ENCODE measurements around the gene POLR1F. TPM values are rescaled to one million over a fixed set of nuclear protein-coding genes. Genes with fewer than 3 reads are reported as not detected.

Gene POLR1F
- total RNA-seq, 2 donors from 2014 or later = 8.6 to 9.3 TPM

DNA sequence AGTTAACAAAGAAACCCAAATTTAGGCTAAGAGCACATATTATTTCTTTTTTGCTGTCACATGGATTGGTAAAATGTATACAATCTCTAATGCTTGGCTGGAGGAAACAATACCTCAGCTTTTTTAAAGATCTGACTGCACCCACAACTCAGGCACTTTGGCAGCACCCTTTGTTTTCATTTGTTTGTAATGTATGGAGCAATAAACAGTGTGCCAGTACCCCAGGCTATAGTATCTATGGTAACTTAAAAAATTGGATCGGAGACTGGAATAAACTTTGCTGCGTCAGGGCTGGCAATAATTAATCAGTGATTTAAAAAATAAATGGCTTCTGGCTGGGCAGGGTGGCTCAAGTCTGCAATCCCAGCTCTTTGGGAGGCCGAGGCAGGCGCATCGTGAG, 27.2 kb downstream of the POLR1F start:
- WGBS, 2 donors = 79 to 84% methylated on average over 5 of the region's 5 CpGs
- no peaks in the 10 kb centered on the region for H3K27me3 ChIP-seq
- no peaks in the 10 kb centered on the region for H3K9me3 ChIP-seq
- H3K27ac ChIP-seq = no peak overlapping the region
- no peak overlapping the region for H3K4me3 ChIP-seq
- TF ChIP-seq POLR2A (IDR thresholded peaks at IDR 0.05) (no peak), CTCF (IDR thresholded peaks at IDR 0.05) (no peak)
- ATAC-seq = no peak
- DNase-seq = no peak
- intact Hi-C loops (cut with DNase I) = no loop called here
- H3K4me1 ChIP-seq = no peaks in the 10 kb centered on the region
- H3K36me3 ChIP-seq (replicated peaks in 1 of 2; ENCODE audit: insufficient read depth in 1 of 2, low read depth in 2 of 2) = no peaks in the 10 kb centered on the region

DNA sequence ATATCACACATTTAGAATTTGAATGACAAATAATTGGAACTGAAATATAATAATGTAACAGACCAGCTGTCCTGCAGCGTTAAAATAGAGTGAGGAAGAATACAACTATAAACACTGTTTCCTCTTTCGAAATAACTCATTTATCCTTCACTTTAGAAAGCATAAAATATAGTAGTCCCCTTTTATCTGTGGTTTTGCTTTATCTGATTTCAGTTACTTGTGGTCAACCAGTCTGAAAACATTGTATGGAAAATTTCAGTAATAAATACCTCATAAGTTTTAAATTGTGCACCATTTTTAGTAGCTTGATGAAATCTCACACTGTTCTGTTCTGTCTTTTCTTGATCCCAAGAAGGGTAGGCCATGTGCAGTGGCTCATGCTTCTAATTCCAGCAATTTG, 31.7 kb downstream of the POLR1F start:
- ATAC-seq = no peak
- no peaks in the 10 kb centered on the region for H3K27me3 ChIP-seq
- no peaks in the 10 kb centered on the region for H3K36me3 ChIP-seq (replicated peaks in 1 of 2; ENCODE audit: insufficient read depth in 1 of 2, low read depth in 2 of 2)
- no peak overlapping the region for H3K27ac ChIP-seq
- no peak overlapping the region for H3K4me3 ChIP-seq
- intact Hi-C loops (cut with DNase I) = no loop called here
- DNase-seq = no peak
- no peak for TF ChIP-seq CTCF (IDR thresholded peaks at IDR 0.05)
- no peak for TF ChIP-seq POLR2A (IDR thresholded peaks at IDR 0.05)
- 59 to 65% methylated on average over 2 of the region's 2 CpGs for WGBS, 2 donors
- H3K4me1 ChIP-seq = no peaks in the 10 kb centered on the region
- no peaks in the 10 kb centered on the region for H3K9me3 ChIP-seq

- WGBS, 2 donors = 52 to 63% methylated on average over 1 of the region's 1 CpG
- DNase-seq (no peak), ATAC-seq (no peak)
- intact Hi-C loops (cut with DNase I) = no loop called here
- Histone ChIP-seq H3K27ac (no peak overlapping the region), H3K36me3 (replicated peaks in 1 of 2; ENCODE audit: insufficient read depth in 1 of 2, low read depth in 2 of 2) (no peaks in the 10 kb centered on the region), H3K4me3 (no peak overlapping the region), H3K4me1 (no peaks in the 10 kb centered on the region), H3K9me3 (no peaks in the 10 kb centered on the region), H3K27me3 (no peaks in the 10 kb centered on the region)
- no peak for TF ChIP-seq POLR2A (IDR thresholded peaks at IDR 0.05)
- TF ChIP-seq CTCF (IDR thresholded peaks at IDR 0.05) = no peak
Measured at GRCh38 chr7:19675816-19676215, 33.0 kb downstream of the POLR1F start.

- Histone ChIP-seq H3K36me3 (replicated peaks in 1 of 2; ENCODE audit: insufficient read depth in 1 of 2, low read depth in 2 of 2) (no peaks in the 10 kb centered on the region), H3K27ac (no peak overlapping the region), H3K4me3 (no peak overlapping the region), H3K4me1 (no peaks in the 10 kb centered on the region), H3K9me3 (no peaks in the 10 kb centered on the region), H3K27me3 (no peaks in the 10 kb centered on the region)
- WGBS, 2 donors = 63 to 65% methylated on average over 5 of the region's 5 CpGs
- no peak for TF ChIP-seq POLR2A (IDR thresholded peaks at IDR 0.05)
- TF ChIP-seq CTCF (IDR thresholded peaks at IDR 0.05) = no peak
- ATAC-seq (no peak), DNase-seq (no peak)
- intact Hi-C loops (cut with DNase I) = no loop called here
Measured at GRCh38 chr7:19674266-19674960, 34.4 kb downstream of the POLR1F start.

DNA sequence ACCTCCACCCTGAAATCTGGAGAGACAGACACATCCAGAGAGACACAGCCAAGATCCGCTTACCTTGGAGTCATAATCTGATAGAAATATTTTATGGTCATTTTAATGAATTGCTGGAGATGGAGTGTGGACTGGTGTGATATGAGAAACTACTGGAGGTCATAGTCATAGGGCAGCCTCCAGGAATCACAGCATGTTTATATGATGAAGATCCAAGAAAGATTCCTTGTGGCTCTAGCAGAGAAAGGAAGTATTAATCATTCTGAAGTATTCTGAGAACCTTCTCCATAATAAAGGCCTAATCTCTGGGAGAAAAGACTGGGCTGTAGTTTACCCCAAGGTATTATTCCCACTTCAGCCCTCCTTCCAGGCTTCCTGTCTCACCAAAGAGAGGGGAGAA, 38.0 kb downstream of the POLR1F start:
- H3K9me3 ChIP-seq = no peaks in the 10 kb centered on the region
- DNase-seq (no peak), ATAC-seq (no peak)
- H3K36me3 ChIP-seq (replicated peaks in 1 of 2; ENCODE audit: insufficient read depth in 1 of 2, low read depth in 2 of 2) = no peaks in the 10 kb centered on the region
- no peaks in the 10 kb centered on the region for H3K27me3 ChIP-seq
- intact Hi-C loops (cut with DNase I) = no loop called here
- 85 to 86% methylated on average over 1 of the region's 1 CpG for WGBS, 2 donors
- H3K27ac ChIP-seq = no peak overlapping the region
- H3K4me1 ChIP-seq = no peaks in the 10 kb centered on the region
- TF ChIP-seq POLR2A (IDR thresholded peaks at IDR 0.05) (no peak), CTCF (IDR thresholded peaks at IDR 0.05) (no peak)
- no peak overlapping the region for H3K4me3 ChIP-seq
